SK-N-MC (cell line): ENCODE data around the gene POLA1.

Experiments
- EZH2 ChIP-seq: fragments of 200-600 bp; sonication (generic); IDR thresholded peaks from one replicate; pipeline ENCODE4 v1.6.1; 2017; ENCODE audit warnings: antibody characterized with exemption
- POLR2AphosphoS5 ChIP-seq: IDR thresholded peaks from 2 replicates; pipeline ENCODE4 v1.6.1; 2012; ENCODE audit warnings: mild to moderate bottlenecking, low read depth, low read length, borderline replicate concordance

DNA sequence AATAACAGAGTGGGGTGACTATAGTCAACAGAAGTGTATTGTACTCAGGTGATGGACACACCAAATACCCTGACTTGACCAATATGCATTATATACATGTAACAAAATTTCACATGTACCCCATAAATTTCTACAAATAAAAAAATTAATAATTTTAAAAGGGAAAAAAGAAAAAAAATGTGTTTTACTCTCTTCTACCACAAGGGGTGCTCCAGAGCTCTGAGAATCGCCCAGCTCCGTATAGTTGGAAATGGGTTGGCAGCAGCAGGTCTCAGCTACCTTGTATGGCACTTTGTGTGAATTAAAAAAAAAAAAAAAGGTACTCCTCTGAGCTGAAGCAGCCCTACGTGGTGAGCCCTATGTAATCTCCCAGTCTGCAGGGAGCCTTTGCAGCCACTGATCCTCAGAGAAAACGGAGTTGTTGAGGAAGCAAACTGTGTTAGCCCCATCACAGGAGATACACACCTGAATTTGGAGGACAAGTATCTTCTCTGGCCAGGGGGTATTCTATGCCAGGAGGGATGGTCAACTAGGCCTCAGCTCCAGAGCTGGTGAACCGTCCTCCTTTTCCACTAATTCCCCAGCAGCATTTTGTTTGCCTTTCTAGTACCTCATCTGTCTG is 17.2 kb upstream of the POLA1 start:
- no peak for TF ChIP-seq POLR2AphosphoS5
- no peak for TF ChIP-seq EZH2
